Retinal pigment epithelial cell (primary cell): ENCODE results near the gene CNFN.

Source experiments
- DNase-seq: peaks from one replicate; pipeline ENCODE4 v3.0.0-alpha.2; 2010; ENCODE audit warnings: low read depth
- H3K4me3 ChIP-seq: 2 replicates; pipeline ENCODE4 v1.5.1; 2011; ENCODE audit warnings: mild to moderate bottlenecking, low read length, control low read depth, moderate library complexity
- TF ChIP-seq, protein P1 (sequence below): conservative IDR thresholded peaks from 2 replicates; pipeline ENCODE4 v1.5.1; 2011; ENCODE audit warnings: low read depth, low read length, control low read depth, inconsistent platforms

CNFN gene

DNA sequence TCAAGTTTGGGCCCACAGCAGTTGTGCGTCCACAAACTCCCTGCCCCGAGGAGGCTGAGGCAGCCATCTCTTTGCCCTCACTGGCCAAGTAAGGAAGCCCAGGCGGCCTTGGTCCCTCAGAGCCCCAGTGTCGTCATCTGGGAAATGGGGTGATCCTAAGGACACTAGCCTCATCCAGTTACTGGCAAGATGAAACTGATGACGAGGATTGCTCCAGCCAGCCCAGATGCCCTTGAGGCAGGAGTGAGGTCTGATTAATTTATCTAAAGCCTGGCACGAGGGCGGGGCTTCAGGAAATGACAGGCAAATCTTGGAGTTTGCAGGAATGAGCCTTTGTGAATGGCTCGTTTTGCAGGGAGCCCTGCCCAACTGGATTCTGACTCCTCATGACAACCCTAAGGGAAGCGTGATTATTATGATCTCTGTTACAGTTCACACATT is 31.5 kb upstream of the CNFN start:
- peak; percentile 49 for DNase-seq
- H3K4me3 ChIP-seq, result no peak overlapping the region

DNA sequence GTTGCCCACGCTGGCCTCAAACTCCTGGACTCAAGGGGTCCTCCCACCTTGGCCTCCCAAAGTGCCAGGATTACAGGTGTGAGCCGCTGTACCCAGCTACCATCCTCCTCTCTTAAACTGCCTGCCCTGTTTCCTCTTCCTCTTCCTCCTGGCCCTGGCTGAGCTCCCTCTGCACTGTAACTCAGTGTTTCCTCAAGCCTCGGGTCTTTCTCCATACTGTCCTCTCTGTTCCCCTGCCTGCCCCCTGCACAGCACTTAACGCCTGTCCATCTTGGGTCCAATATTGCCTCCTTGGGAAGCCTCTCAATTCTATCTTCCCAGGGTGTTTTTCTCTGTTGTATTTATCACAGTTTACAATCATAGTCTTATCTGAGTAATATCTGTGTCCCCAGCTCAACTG is 31.0 kb upstream of the CNFN start:
- no peak overlapping the region for H3K4me3 ChIP-seq
- no peak for DNase-seq
- TF ChIP-seq, protein P1, sequence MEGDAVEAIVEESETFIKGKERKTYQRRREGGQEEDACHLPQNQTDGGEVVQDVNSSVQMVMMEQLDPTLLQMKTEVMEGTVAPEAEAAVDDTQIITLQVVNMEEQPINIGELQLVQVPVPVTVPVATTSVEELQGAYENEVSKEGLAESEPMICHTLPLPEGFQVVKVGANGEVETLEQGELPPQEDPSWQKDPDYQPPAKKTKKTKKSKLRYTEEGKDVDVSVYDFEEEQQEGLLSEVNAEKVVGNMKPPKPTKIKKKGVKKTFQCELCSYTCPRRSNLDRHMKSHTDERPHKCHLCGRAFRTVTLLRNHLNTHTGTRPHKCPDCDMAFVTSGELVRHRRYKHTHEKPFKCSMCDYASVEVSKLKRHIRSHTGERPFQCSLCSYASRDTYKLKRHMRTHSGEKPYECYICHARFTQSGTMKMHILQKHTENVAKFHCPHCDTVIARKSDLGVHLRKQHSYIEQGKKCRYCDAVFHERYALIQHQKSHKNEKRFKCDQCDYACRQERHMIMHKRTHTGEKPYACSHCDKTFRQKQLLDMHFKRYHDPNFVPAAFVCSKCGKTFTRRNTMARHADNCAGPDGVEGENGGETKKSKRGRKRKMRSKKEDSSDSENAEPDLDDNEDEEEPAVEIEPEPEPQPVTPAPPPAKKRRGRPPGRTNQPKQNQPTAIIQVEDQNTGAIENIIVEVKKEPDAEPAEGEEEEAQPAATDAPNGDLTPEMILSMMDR, result no peak

More for the DNA sequence above, 31.5 kb upstream of the CNFN start:
- TF ChIP-seq, protein P1, result no peak

DNA sequence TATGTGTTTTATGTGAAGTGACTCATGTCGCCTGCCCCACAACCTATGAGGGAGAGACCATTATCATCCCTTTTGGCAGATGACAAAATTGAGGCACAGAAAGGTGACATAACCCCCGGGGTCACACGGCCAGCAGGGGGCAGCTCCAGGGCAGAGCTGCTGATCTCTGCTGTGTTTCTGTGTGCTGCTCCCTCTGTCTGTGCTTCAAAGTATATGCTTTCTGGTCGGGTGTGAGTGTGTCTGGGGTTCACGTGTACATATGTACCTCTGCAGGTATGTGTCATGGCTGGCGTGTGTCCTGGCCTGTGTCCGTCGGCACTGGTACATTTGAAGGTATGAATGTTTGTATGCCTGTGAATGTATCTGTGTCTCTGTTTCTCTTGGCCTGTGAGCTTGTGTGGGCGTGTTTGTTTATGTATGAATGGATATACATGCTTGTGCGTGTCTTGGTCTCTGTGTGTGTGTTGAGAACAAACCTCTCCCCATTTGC is 30.0 kb upstream of the CNFN start:
- TF ChIP-seq, protein P1, result peak; percentile 69
- no peak for DNase-seq
- H3K4me3 ChIP-seq, result no peak overlapping the region

DNA sequence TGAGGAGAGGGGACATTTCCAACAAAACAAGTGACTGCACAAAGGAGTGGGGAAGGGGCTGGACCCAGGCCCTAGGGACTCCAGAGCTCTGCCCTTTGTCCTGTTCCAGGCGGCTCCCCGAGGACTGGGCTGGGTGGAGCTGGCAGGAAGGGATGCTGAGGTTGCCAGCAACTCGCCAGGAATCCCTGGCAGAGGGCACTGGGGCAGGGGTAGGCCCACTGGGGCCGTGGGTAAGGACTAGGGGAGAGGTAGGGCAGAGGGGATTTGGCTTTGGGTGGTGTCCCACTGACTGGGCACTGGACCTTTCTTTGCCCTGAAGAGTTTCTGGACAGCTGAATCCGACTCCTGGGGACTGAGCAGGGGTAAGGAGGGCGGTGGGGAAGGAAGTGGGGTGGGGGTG is 29.2 kb upstream of the CNFN start:
- H3K4me3 ChIP-seq, result no peak overlapping the region
- TF ChIP-seq, protein P1, result no peak
- no peak for DNase-seq

DNA sequence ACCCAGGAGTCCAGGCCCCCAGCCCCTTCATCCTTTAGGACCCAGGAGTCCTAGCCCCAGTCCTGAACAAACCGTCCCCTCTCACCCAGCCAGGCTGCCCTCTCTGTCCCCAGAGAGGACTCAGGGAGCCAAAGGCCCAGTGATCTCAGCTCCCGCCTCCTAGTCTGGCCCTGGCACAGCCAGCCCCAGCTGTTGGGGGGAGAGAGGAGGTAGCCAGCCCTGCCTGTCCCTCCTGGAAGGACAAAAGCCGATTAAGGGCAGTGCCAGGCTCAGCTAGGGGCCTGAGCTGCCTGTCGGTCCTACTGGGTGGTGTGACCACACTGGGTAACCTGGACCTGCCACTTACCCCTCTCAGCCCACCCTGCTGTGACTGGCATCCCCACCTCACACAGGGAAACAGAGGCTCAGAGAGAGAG is 22.6 kb upstream of the CNFN start:
- no peak overlapping the region for H3K4me3 ChIP-seq
- TF ChIP-seq, protein P1, result no peak
- DNase-seq, result peak; percentile 54

DNA sequence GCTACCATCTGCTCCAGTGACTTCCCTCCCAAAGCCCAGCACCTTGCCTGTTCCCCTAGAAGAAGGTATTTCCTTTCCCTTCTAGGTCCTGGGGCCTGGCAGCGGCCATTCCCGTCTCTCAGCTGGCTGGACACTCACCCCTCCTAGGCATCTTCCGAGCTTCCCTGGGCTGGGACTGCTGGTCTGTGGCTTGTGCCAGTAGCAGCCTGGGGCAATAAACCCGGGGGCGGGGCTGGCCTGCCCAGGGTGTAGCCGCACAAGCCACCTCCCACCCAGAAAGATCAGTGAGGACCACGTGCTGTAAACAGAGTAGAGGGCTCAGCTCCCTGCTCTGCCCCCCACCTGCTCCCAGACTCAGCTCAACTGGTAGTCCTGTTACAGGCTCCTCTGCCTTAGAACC is 22.1 kb upstream of the CNFN start:
- TF ChIP-seq, protein P1, result no peak

DNA sequence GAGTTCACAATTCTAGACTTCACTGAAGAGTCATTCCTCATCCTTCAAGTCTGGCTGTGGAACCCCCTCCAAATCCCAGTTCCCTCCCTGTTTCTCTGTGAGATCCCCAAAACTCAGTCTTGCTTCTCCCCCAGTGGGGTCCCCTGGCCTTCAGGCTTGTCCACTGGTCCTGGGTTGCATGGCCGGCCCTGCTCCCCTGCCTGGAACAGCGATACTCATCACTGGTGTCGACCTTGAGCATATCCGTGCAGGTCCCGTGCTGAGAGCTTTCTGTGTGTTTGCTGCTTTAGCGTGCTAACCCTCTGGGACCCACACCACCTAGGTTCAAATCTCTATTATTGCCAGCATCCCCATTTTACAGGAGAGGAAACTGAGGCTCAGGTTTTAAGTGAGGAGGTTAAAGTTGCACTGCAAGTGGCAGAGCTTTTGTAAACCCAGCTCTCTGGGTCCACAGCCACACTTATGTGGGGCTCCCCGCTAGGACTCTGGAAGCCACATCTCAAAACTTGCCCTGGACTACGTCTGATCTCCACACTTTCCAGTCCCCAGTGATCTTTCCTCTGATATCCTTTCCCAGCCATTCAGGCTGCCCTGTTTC is 21.6 kb upstream of the CNFN start:
- H3K4me3 ChIP-seq, result peak overlapping the region; percentile 48
- TF ChIP-seq, protein P1, result no peak
- no peak for DNase-seq

More for the DNA sequence above, 22.1 kb upstream of the CNFN start:
- peak overlapping the region; percentile 48 for H3K4me3 ChIP-seq
- peak; percentile 71 for DNase-seq
